ACC112 (cell line): Measurements from ENCODE around the gene CDC42EP3.

Experiments used
- H2AFZ ChIP-seq: fragments of 200-600 bp; sonication (generic); one replicate; pipeline ENCODE4 v1.6.0; 2017; ENCODE audit warnings: antibody characterized with exemption, low read length; ENCODE audit not compliant: unreplicated experiment
- H3K27ac ChIP-seq: fragments of 200-600 bp; sonication (generic); 2 replicates; pipeline ENCODE4 v1.5.1; 2014; ENCODE audit warnings: low read depth, mild to moderate bottlenecking, antibody characterized with exemption, low read length, moderate library complexity
- H3K27me3 ChIP-seq: fragments of 200-600 bp; sonication (generic); 2 replicates; pipeline ENCODE4 v1.6.1; 2014; ENCODE audit warnings: mild to moderate bottlenecking, antibody characterized with exemption, low read length, moderate library complexity, mixed read lengths; ENCODE audit not compliant: insufficient read depth
- H3K36me3 ChIP-seq: fragments of 200-600 bp; sonication (generic); 2 replicates; pipeline ENCODE4 v1.6.1; 2016; ENCODE audit warnings: mild to moderate bottlenecking, antibody characterized with exemption, low read length, moderate library complexity, mixed read lengths; ENCODE audit not compliant: insufficient read depth
- H3K4me1 ChIP-seq: fragments of 200-600 bp; sonication (generic); one replicate; pipeline ENCODE4 v1.6.1; 2016; ENCODE audit warnings: low read length, mixed read lengths; ENCODE audit not compliant: insufficient read depth, unreplicated experiment, control insufficient read depth
- H3K4me3 ChIP-seq: fragments of 200-600 bp; sonication (generic); 2 replicates; pipeline ENCODE4 v1.5.1; 2014; ENCODE audit warnings: mild to moderate bottlenecking, low read depth, low read length
- H3K79me2 ChIP-seq: fragments of 200-600 bp; sonication (generic); one replicate; pipeline ENCODE4 v1.6.0; 2016; ENCODE audit warnings: low read length; ENCODE audit not compliant: control insufficient read depth, unreplicated experiment, insufficient read depth

CDC42EP3 gene

GRCh38 chr2:37619959-37620300, 51.5 kb downstream of the CDC42EP3 start:
- Histone ChIP-seq H3K27ac (no peak overlapping the region), H3K27me3 (no peaks in the 10 kb centered on the region), H3K36me3 (no peaks in the 10 kb centered on the region), H3K4me3 (no peak overlapping the region), H3K79me2 (no peaks in the 10 kb centered on the region), H3K4me1 (peaks cover 31% of the 10 kb centered on the region), H2AFZ (no peak overlapping the region)

GRCh38 chr2:37619230-37619958, 52.0 kb downstream of the CDC42EP3 start:
- peaks cover 30% of the 10 kb centered on the region for H3K4me1 ChIP-seq
- H3K27ac ChIP-seq = no peak overlapping the region
- no peaks in the 10 kb centered on the region for H3K79me2 ChIP-seq
- no peaks in the 10 kb centered on the region for H3K27me3 ChIP-seq
- H3K36me3 ChIP-seq = no peaks in the 10 kb centered on the region
- no peak overlapping the region for H2AFZ ChIP-seq
- H3K4me3 ChIP-seq = no peak overlapping the region

DNA sequence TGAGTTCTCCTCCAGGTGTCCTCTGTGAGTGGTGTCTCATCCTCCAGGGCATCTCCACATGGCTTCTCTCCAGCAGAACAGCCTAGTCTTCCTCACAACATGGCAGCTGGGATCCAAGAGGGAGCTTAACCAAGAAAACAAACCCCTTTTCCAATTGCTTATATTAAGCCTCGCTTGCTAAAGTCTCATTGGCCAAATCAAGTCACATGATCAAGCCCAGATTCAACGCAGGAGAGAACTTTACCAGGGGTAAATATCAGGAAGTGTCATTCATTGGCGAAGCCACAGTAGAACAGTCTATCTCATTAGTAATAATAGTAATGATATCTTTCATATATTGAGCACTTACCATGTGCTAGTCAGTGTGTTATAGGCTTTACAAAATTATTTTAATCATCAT, 53.1 kb downstream of the CDC42EP3 start:
- peaks cover 30% of the 10 kb centered on the region for H3K4me1 ChIP-seq
- H2AFZ ChIP-seq = no peak overlapping the region
- H3K4me3 ChIP-seq = no peak overlapping the region
- no peaks in the 10 kb centered on the region for H3K27me3 ChIP-seq
- H3K36me3 ChIP-seq = no peaks in the 10 kb centered on the region
- H3K79me2 ChIP-seq = no peaks in the 10 kb centered on the region
- no peak overlapping the region for H3K27ac ChIP-seq

GRCh38 chr2:37617119-37617892, 54.1 kb downstream of the CDC42EP3 start:
- H2AFZ ChIP-seq = no peak overlapping the region
- H3K36me3 ChIP-seq = no peaks in the 10 kb centered on the region
- H3K27ac ChIP-seq = peak overlapping the region; percentile 55; the same call in 1 of the 2 replicates
- no peak overlapping the region for H3K4me3 ChIP-seq
- H3K4me1 ChIP-seq = peaks cover 30% of the 10 kb centered on the region
- H3K27me3 ChIP-seq = no peaks in the 10 kb centered on the region
- H3K79me2 ChIP-seq = no peaks in the 10 kb centered on the region

GRCh38 chr2:37616677-37617005, 54.8 kb downstream of the CDC42EP3 start:
- Histone ChIP-seq H3K4me3 (no peak overlapping the region), H3K27me3 (no peaks in the 10 kb centered on the region), H3K4me1 (peaks cover 30% of the 10 kb centered on the region), H2AFZ (no peak overlapping the region), H3K36me3 (no peaks in the 10 kb centered on the region), H3K79me2 (no peaks in the 10 kb centered on the region), H3K27ac (peak overlapping the region; percentile 55; the same call in 1 of the 2 replicates)

DNA sequence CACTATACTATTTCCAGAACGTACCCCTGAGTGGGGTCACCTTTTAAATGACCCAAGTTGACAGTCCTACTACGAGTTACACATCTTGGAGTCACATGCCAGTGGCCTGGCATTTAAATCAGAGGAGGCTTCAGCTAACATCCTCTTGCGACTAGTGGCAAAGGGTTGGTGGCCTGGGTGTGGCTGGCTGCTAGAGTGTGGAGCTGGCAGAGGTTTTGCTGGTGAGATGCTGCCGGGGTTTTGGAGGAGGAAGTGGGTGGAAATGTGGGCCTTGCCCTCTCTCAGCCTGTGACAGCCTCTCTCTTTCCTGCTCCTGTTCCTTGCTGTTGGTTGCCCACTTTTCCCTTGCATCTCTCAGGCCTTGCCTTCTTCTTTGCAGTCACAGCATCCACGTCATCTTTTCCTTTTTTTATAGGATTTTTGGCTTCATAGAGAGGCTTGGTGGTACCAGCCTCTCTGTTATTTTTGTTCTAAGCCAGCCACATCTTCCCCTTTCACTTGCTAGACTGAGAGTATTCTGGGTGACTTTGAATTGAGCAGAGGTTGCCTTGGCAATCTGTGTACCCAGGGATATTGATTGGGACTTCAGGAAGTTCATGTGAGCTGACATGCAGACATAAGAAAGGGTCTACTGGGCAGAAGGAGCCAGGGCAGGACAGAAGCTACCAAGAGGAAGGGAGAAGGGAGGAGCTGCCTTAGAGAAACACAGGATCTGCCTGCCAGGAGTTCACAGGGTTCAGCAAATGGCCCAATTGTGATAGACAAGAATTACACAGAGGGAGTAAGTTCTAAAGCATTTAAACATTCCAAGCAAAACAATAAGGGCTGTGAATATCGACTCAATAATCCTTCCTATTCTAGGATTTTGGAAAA, 55.4 kb downstream of the CDC42EP3 start:
- no peaks in the 10 kb centered on the region for H3K36me3 ChIP-seq
- no peaks in the 10 kb centered on the region for H3K27me3 ChIP-seq
- H3K4me3 ChIP-seq = no peak overlapping the region
- H3K4me1 ChIP-seq = peaks cover 30% of the 10 kb centered on the region
- H3K79me2 ChIP-seq = no peaks in the 10 kb centered on the region
- no peak overlapping the region for H2AFZ ChIP-seq
- H3K27ac ChIP-seq = peak overlapping the region; percentile 55; the same call in 1 of the 2 replicates

DNA sequence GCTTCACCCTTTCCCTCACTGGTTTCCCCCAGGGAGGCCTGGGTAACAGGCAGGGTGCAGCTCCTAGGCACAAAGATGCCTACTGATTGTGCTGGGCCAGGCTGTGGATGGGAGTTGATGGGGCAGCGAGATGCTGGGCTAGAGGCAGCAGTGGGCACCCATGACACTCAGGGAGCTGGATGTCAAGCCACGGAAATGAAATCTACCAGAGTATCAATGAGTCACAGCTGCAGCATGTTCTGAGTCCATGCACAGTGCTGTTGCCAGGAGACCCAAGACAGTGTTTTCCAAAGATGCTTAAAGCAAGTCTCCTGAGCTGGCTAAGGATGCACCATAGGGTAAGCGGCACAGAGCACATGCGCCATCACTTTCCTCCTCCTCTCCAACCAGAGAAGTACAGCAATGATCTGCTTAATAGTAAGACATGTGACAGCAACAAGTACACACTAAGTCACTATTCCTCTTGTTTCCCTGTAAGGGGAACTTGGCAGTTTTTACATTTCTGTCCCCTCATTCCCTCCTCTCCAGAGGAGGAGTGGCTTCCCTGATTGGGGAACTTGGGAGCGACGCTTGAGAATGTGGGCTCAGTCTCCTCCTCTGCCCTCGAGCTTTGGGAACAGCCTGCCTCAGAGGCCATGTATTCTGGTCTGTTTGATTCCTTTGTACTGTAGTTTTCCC, 57.2 kb downstream of the CDC42EP3 start:
- H3K36me3 ChIP-seq = no peaks in the 10 kb centered on the region
- no peak overlapping the region for H3K4me3 ChIP-seq
- H3K27me3 ChIP-seq = no peaks in the 10 kb centered on the region
- peak overlapping the region; percentile 58 for H3K27ac ChIP-seq
- no peaks in the 10 kb centered on the region for H3K79me2 ChIP-seq
- H2AFZ ChIP-seq = peak overlapping the region; percentile 36
- H3K4me1 ChIP-seq = peaks cover 26% of the 10 kb centered on the region

GRCh38 chr2:37612382-37612781, 59.1 kb downstream of the CDC42EP3 start:
- H3K4me1 ChIP-seq = peaks cover 26% of the 10 kb centered on the region
- no peaks in the 10 kb centered on the region for H3K27me3 ChIP-seq
- no peak overlapping the region for H3K27ac ChIP-seq
- no peak overlapping the region for H3K4me3 ChIP-seq
- H3K36me3 ChIP-seq = no peaks in the 10 kb centered on the region
- H2AFZ ChIP-seq = no peak overlapping the region
- no peaks in the 10 kb centered on the region for H3K79me2 ChIP-seq

DNA sequence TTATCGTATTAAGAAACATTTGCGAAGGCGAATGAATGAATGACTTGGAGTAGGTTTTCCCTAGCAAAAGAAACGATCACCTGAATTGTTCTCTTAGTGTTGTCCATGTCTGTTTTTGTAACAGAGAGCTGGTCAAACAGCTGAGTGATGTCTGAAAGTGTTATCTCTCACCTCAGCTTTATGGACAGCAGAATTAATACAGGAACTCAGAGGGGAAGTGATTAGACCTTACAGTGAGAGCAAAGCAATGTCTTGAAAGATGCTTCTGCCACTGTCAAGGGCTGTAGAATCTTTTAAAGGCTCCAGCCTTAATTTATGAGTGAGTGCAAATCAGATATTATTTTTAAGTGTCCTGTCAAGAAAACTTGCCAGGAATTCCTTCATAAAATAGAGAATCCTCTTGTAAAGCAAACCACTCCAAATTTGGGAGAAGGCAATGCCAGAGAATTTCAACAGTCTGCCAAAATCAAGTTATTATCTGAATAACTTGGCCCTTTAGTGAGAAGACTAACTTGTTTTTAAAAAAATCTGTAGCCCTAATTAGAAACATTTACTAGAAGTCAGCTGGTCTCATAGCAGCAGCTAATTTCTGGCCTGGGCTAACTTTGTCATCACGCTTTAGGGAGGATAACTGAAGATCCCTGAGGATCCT, 60.7 kb downstream of the CDC42EP3 start:
- Histone ChIP-seq H3K4me1 (peaks cover 14% of the 10 kb centered on the region), H2AFZ (no peak overlapping the region), H3K27me3 (no peaks in the 10 kb centered on the region), H3K79me2 (no peaks in the 10 kb centered on the region), H3K4me3 (no peak overlapping the region), H3K36me3 (no peaks in the 10 kb centered on the region), H3K27ac (no peak overlapping the region)

- H3K27me3 ChIP-seq = no peaks in the 10 kb centered on the region
- H2AFZ ChIP-seq = no peak overlapping the region
- peaks cover 16% of the 10 kb centered on the region for H3K4me1 ChIP-seq
- H3K36me3 ChIP-seq = no peaks in the 10 kb centered on the region
- no peak overlapping the region for H3K27ac ChIP-seq
- H3K4me3 ChIP-seq = no peak overlapping the region
- H3K79me2 ChIP-seq = no peaks in the 10 kb centered on the region
These were observed 61.7 kb downstream of the CDC42EP3 start for GRCh38 chr2:37609782-37610181.
